ENCODE results near the gene MDGA2. TPM values are rescaled to one million over a fixed set of nuclear protein-coding genes. Genes with fewer than 3 reads are reported as not detected.

The MDGA2 gene
- total RNA-seq, 1 experiment from 2014 or later: not detected

DNA sequence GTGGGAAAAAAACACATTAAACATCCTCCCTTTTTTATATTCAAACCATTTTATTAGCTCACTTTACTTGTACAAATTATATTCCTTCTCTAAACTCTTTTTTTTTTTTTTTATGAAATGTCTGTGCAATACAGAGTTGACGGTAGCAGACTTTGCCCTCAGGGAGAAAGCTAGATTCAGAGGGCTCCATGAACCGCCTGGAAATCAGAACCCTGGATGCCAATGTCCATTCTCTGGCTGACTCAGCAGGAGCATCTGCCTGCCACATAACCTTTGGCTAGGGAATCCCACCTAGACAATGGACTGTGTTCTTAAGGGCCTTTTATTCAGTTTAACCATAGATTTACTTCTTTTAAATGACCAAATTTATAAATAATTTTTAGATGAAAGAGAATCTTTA is 467.0 kb downstream of the MDGA2 start:
- intact Hi-C loops (cut with micrococcal nuclease): no loop called here
- ChIA-PET RAD21 (ENCODE audit: low non-redundant PET in 1 of 2, low total read pairs in 2 of 2, uncharacterized antibody in 2 of 2, unreplicated experiment in 2 of 2) (no interaction called here), CTCF (no interaction called here), POLR2A (no interaction called here)
- H3K36me3 ChIP-seq (ENCODE audit: control insufficient read depth in 1 of 2, insufficient read depth in 2 of 2, low read length in 2 of 2): no peaks in the 10 kb centered on the region
- no peak overlapping the region for H3K9ac ChIP-seq (ENCODE audit: low read length)
- no peak overlapping the region for H2AFZ ChIP-seq (ENCODE audit: low read depth, low read length, poor library complexity, severe bottlenecking)
- H3K4me1 ChIP-seq (ENCODE audit: control insufficient read depth in 1 of 2, insufficient read depth in 2 of 2, low read length in 2 of 2): no peaks in the 10 kb centered on the region
- no peaks in the 10 kb centered on the region for H3K9me3 ChIP-seq (ENCODE audit: control insufficient read depth in 1 of 2, insufficient read depth in 1 of 2, low read depth in 1 of 2, low read length in 2 of 2)
- no peaks in the 10 kb centered on the region for H3K79me2 ChIP-seq (ENCODE audit: insufficient read depth, low read length)
- no peak for ATAC-seq
- DNase-seq (ENCODE audit: low read depth, low spot score): no peak
- no peaks in the 10 kb centered on the region for H3K9me2 ChIP-seq (ENCODE audit: insufficient read depth)
- TF ChIP-seq ELF1 (IDR thresholded peaks at IDR 0.05; ENCODE audit: borderline replicate concordance, low read depth) (no peak), MAX (IDR thresholded peaks at IDR 0.05) (no peak), POLR2AphosphoS5 (IDR thresholded peaks at IDR 0.05; ENCODE audit: low read depth, low read length) (no peak), CEBPB (IDR thresholded peaks at IDR 0.05; ENCODE audit: low read depth) (no peak), YY1 (IDR thresholded peaks at IDR 0.05; ENCODE audit: extremely low read depth, insufficient replicate concordance, low read depth, low read length) (no peak), CBX3 (IDR thresholded peaks at IDR 0.05; ENCODE audit: low read depth) (no peak), EZH2phosphoT487 (IDR thresholded peaks at IDR 0.05; ENCODE audit: borderline replicate concordance) (no peak), SP1 (IDR thresholded peaks at IDR 0.05; ENCODE audit: low read depth) (no peak), SIN3A (IDR thresholded peaks at IDR 0.05; ENCODE audit: low read depth) (no peak), JUND (IDR thresholded peaks at IDR 0.05) (no peak), FOSL1 (IDR thresholded peaks at IDR 0.05; ENCODE audit: low read depth) (no peak), ZNF274 (IDR thresholded peaks at IDR 0.05; ENCODE audit: low read depth, low read length) (no peak), ZFX (IDR thresholded peaks at IDR 0.05) (no peak), EGR1 (IDR thresholded peaks at IDR 0.05; ENCODE audit: low read depth) (no peak), EZH2 (IDR thresholded peaks at IDR 0.05) (no peak), TCF7L2 (IDR thresholded peaks at IDR 0.05; ENCODE audit: borderline replicate concordance, extremely low read depth, insufficient read depth, insufficient read length) (no peak)
- TF ChIP-seq, protein P1, sequence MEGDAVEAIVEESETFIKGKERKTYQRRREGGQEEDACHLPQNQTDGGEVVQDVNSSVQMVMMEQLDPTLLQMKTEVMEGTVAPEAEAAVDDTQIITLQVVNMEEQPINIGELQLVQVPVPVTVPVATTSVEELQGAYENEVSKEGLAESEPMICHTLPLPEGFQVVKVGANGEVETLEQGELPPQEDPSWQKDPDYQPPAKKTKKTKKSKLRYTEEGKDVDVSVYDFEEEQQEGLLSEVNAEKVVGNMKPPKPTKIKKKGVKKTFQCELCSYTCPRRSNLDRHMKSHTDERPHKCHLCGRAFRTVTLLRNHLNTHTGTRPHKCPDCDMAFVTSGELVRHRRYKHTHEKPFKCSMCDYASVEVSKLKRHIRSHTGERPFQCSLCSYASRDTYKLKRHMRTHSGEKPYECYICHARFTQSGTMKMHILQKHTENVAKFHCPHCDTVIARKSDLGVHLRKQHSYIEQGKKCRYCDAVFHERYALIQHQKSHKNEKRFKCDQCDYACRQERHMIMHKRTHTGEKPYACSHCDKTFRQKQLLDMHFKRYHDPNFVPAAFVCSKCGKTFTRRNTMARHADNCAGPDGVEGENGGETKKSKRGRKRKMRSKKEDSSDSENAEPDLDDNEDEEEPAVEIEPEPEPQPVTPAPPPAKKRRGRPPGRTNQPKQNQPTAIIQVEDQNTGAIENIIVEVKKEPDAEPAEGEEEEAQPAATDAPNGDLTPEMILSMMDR (IDR thresholded peaks at IDR 0.05 in 2 of 3, conservative IDR thresholded peaks at IDR 0.05 in 1 of 3; ENCODE audit: borderline replicate concordance in 1 of 3, insufficient read depth in 1 of 3, low read depth in 2 of 3, low read length in 2 of 3): no peak
- no TSS peak for BruUV-seq (replicated peaks)
- H3K27me3 ChIP-seq (ENCODE audit: insufficient read depth, low read length): no peaks in the 10 kb centered on the region
- H3K4me3 ChIP-seq (replicated peaks in 1 of 2; ENCODE audit: low read depth in 1 of 2, low read length in 2 of 2): no peak overlapping the region
- H4K20me1 ChIP-seq (ENCODE audit: insufficient read depth): no peaks in the 10 kb centered on the region
- no peak overlapping the region for H3K4me2 ChIP-seq (ENCODE audit: low read length)
- no peak overlapping the region for H3K27ac ChIP-seq (ENCODE audit: low read depth, low read length)
